Vagina (tissue), 2 donors: ENCODE results near the gene WASF3. TPM values are rescaled to one million over a fixed set of nuclear protein-coding genes. Genes with fewer than 3 reads are reported as not detected.

ENCODE experiments used
- DNase-seq, 2 donors: peaks; one replicate each; pipeline ENCODE4 v3.0.0-alpha.2; 2017; ENCODE audit errors: extremely low spot score in 2 of 2
- H3K27ac ChIP-seq: fragments of 200-600 bp; sonication (generic); one replicate; pipeline ENCODE4 v1.5.1; 2019
- H3K27me3 ChIP-seq: fragments of 200-600 bp; sonication (generic); one replicate; pipeline ENCODE4 v1.5.1; 2019
- H3K36me3 ChIP-seq, 2 donors: fragments of 200-600 bp; sonication (generic); one replicate each; pipeline ENCODE4 v1.5.1; 2017 to 2019
- H3K4me1 ChIP-seq: fragments of 200-600 bp; sonication (generic); one replicate; pipeline ENCODE4 v1.5.1; 2019
- H3K4me3 ChIP-seq, 2 donors: fragments of 200-600 bp; sonication (generic); 1 replicate in 1 of 2; 2 replicates in 1 of 2; pipeline ENCODE4 v1.5.1; 2016 to 2019
- H3K9me3 ChIP-seq: fragments of 200-600 bp; sonication (generic); one replicate; pipeline ENCODE4 v1.5.1; 2019
- POLR2A ChIP-seq, 2 donors: fragments of 450-650 bp; IDR thresholded peaks; one replicate each; pipeline ENCODE4 v1.6.1; 2017; ENCODE audit warnings: antibody characterized with exemption in 2 of 2, mild to moderate bottlenecking in 2 of 2, moderate library complexity in 2 of 2
- POLR2AphosphoS5 ChIP-seq, 2 donors: sonication (generic); formaldehyde crosslinking; IDR thresholded peaks; one replicate each; pipeline ENCODE4 v1.9.0; 2017; ENCODE audit warnings: antibody characterized with exemption in 2 of 2, mild to moderate bottlenecking in 2 of 2, low read depth in 1 of 2; ENCODE audit not compliant: insufficient read depth in 1 of 2
- intact Hi-C: fragments of 100-400 bp; cut with DNase I; formaldehyde crosslinking; loops from one replicate; pipeline ENCODE4 v1.15.1; 2023
- total RNA-seq: library from RNA; depleted of rRNA; stranded (reverse); fragments of >200 nt; gene quantifications from one replicate; pipeline ENCODE4 v1.2.3, GENCODE V29; 2016
- TF ChIP-seq, protein P1 (sequence below), 3 experiments: fragments of 450-650 bp in 2 of 3; fragments of 200-600 bp in 1 of 3; sonication (generic) in 1 of 3; IDR thresholded peaks; one replicate each; pipeline ENCODE4 v1.5.1; 2017 to 2019; ENCODE audit warnings: antibody characterized with exemption in 3 of 3, mild to moderate bottlenecking in 2 of 3, moderate library complexity in 2 of 3

Gene WASF3
- total RNA-seq, 1 donor from 2014 or later = 20.4 TPM

DNA sequence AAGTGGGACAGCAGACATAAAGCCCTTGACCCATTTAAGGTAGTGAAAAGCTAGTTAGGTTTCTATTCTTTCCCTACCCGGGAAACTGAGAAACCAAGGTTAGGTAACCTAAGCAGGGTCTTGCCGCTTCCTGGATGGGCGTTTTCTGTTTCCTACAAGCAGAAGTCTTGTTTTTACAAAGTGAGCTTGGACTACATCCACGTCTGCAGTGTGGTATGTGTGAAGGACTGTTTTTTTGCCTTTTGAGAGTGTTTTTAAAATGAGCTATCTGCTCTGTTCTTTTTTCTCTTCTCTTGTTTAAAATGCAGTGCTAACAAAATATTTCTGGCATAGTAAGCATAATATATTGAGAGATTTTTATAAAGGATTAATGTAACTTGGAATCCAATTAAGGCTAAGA is 153.7 kb downstream of the WASF3 start:
- Histone ChIP-seq H3K27ac (no peak overlapping the region), H3K4me3 (no peak overlapping the region), H3K36me3 (no peaks in the 10 kb centered on the region), H3K4me1 (no peaks in the 10 kb centered on the region), H3K27me3 (no peaks in the 10 kb centered on the region), H3K9me3 (no peaks in the 10 kb centered on the region)
- TF ChIP-seq, protein P1, sequence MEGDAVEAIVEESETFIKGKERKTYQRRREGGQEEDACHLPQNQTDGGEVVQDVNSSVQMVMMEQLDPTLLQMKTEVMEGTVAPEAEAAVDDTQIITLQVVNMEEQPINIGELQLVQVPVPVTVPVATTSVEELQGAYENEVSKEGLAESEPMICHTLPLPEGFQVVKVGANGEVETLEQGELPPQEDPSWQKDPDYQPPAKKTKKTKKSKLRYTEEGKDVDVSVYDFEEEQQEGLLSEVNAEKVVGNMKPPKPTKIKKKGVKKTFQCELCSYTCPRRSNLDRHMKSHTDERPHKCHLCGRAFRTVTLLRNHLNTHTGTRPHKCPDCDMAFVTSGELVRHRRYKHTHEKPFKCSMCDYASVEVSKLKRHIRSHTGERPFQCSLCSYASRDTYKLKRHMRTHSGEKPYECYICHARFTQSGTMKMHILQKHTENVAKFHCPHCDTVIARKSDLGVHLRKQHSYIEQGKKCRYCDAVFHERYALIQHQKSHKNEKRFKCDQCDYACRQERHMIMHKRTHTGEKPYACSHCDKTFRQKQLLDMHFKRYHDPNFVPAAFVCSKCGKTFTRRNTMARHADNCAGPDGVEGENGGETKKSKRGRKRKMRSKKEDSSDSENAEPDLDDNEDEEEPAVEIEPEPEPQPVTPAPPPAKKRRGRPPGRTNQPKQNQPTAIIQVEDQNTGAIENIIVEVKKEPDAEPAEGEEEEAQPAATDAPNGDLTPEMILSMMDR (IDR thresholded peaks at IDR 0.05) = no peak
- TF ChIP-seq POLR2AphosphoS5 (IDR thresholded peaks at IDR 0.05; ENCODE audit: insufficient read depth in 1 of 2, low read depth in 1 of 2) (no peak), POLR2A (IDR thresholded peaks at IDR 0.05) (no peak)
- DNase-seq = no peak
- intact Hi-C loops = no loop called here

- Histone ChIP-seq H3K36me3 (no peaks in the 10 kb centered on the region), H3K27me3 (no peaks in the 10 kb centered on the region), H3K4me3 (no peak overlapping the region), H3K4me1 (no peaks in the 10 kb centered on the region), H3K9me3 (no peaks in the 10 kb centered on the region), H3K27ac (no peak overlapping the region)
- peak in 1 of 2 donors; percentile 58 for DNase-seq
- intact Hi-C loops = no loop called here
- no peak for TF ChIP-seq POLR2A (IDR thresholded peaks at IDR 0.05)
These were observed 155.9 kb downstream of the WASF3 start for GRCh38 chr13:26713341-26713740.

DNA sequence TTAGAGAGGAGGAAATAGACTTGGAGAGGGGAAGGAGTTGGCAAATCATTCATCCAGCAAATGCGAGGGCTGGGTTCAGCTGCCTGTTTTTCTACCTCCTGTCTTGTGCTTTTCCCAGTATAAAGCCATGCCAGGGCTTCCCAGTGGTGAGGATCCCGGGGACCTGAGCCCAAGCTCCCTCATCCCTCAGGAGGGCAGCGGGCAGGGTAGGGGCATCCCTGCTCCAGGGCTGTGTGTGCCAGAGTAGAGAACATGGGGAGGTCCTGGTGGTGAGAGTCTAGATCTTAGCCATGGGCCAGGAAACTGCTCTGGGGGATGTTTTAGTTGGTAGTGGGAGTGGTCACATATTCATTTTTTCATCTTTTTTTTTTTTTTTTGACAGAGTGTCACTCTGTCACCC is 159.5 kb downstream of the WASF3 start:
- Histone ChIP-seq H3K36me3 (no peaks in the 10 kb centered on the region), H3K4me1 (no peaks in the 10 kb centered on the region), H3K27me3 (no peaks in the 10 kb centered on the region), H3K27ac (no peak overlapping the region), H3K9me3 (no peaks in the 10 kb centered on the region), H3K4me3 (no peak overlapping the region)
- TF ChIP-seq POLR2AphosphoS5 (IDR thresholded peaks at IDR 0.05; ENCODE audit: insufficient read depth in 1 of 2, low read depth in 1 of 2) = no peak
- TF ChIP-seq, protein P1 (IDR thresholded peaks at IDR 0.05) = no peak
- peak in 1 of 2 donors; percentile 56 for DNase-seq
- intact Hi-C loops = no loop called here

DNA sequence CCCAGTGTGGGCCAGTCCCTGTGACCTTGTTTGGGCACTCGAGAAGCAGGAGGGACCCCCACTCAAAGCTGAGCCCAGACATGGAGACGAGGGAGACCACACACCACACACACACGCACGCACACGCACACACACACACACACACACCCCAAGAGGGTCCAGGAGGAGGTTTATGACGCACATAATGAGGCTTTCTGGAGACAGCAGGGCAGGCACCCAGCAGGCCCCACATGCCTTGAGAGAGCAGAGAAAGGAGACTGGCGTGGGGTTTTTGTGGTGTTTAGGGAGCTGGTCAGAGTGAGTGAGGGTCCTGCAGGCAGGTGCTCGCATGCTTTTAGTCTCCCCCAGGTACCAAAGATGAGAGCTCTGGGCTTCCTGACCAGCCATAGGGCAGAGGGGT is 160.7 kb downstream of the WASF3 start:
- H3K9me3 ChIP-seq = no peaks in the 10 kb centered on the region
- no peaks in the 10 kb centered on the region for H3K27me3 ChIP-seq
- peak in 1 of 2 donors; percentile 77 for DNase-seq
- intact Hi-C loops = no loop called here
- no peak for TF ChIP-seq POLR2AphosphoS5 (IDR thresholded peaks at IDR 0.05; ENCODE audit: insufficient read depth in 1 of 2, low read depth in 1 of 2)
- no peak for TF ChIP-seq POLR2A (IDR thresholded peaks at IDR 0.05)
- TF ChIP-seq, protein P1 (IDR thresholded peaks at IDR 0.05) = no peak
- H3K36me3 ChIP-seq = no peaks in the 10 kb centered on the region
- no peak overlapping the region for H3K4me3 ChIP-seq
- H3K27ac ChIP-seq = no peak overlapping the region
- no peaks in the 10 kb centered on the region for H3K4me1 ChIP-seq

DNA sequence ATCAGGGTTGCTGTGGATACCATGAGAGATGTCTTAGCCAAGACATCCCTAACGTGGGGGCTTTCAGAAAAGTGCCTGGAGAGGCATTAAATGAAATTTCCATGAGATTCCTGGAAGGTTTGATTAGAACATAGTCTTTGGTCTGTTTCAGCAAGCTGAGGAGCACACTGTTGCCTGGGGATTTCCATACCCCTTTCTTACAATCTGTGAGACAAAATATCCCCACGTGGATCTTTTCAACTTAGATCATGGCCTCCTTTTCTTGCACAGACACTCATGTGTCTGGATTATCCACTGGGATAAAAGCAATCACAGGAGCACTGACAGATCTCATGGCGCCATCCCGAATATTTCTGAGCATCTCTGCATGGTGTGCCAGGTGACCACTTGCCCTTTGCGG is 161.4 kb downstream of the WASF3 start:
- intact Hi-C loops = no loop called here
- no peaks in the 10 kb centered on the region for H3K36me3 ChIP-seq
- TF ChIP-seq POLR2A (IDR thresholded peaks at IDR 0.05) (no peak), POLR2AphosphoS5 (IDR thresholded peaks at IDR 0.05; ENCODE audit: insufficient read depth in 1 of 2, low read depth in 1 of 2) (no peak)
- TF ChIP-seq, protein P1 (IDR thresholded peaks at IDR 0.05) = no peak
- no peaks in the 10 kb centered on the region for H3K4me1 ChIP-seq
- no peak overlapping the region for H3K4me3 ChIP-seq
- DNase-seq = peak in 1 of 2 donors; percentile 13
- no peak overlapping the region for H3K27ac ChIP-seq
- no peaks in the 10 kb centered on the region for H3K9me3 ChIP-seq
- H3K27me3 ChIP-seq = no peaks in the 10 kb centered on the region
